NCI-H446 treated with DMSO at 0.1 percent for 48 hours (cell line): ENCODE measurements around the gene FGF14.
A peak's percentile ranks its signal among the peaks of the same experiment; 100 is the strongest.

Source experiments
- DNase-seq: peaks from one replicate; lab custom pipeline; 2025; lab: John Stamatoyannopoulos, UW

The FGF14 gene

GRCh38 chr13:101982903-101983302 lies 418.9 kb downstream of the FGF14 start:
- DNase-seq, result no peak

- no peak for DNase-seq
Measured at GRCh38 chr13:101979825-101980224, 422.0 kb downstream of the FGF14 start.

DNA sequence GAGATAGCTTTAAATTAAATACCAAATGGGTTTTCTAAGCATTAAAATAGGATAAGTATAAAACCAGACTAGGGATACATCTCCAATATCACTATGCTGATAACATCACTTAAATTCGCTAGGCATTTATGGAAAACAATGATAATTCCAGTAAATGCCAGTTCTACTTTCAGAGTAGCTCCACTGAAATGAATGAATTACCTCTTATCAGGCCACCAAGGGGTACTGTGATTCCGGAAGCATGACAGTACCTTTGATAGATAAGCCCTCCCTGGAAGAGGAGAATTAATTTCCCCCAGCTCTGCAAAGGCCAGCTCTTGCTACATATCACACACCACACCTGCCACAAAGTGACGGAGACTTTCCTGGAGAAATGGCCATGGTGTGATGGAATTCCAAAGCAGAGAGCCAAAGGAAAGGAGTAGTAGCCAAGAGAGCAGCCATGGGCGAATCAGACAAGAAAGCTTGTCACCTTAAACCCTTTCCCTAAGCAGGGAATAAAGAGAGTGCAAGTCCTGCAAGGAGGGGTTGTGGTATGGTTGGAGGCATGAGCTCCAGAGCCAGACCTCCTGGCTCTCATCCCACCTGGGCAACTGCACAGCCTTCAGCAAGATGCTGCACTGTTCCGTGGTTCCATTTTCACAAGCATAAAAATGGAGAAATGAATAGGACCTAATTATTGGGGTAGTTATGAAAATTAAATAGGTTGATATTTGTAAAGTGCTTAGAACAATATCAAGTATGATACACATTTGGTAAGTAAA lies 423.1 kb downstream of the FGF14 start:
- DNase-seq, result peak; percentile 8

DNA sequence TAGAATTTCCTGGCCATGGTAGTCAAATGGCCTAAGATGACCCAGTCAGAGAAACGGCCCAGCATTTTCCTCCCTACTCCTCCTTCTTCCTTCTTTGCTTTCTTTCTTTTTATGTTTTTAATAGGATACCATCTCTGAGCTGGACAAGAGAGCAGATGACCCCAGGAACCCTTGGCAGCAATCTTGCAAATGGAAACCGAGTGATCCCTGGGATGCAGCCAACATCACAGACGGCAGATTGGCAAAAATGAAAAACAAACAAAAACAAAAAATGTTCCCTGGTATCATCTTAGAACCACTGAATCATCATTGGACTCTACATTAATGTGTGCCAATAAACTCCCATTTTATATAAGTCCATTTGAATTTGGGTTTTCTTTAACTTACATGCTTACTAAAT lies 424.4 kb downstream of the FGF14 start:
- DNase-seq, result peak; percentile 59

GRCh38 chr13:101972191-101972590 lies 429.7 kb downstream of the FGF14 start:
- DNase-seq, result no peak

DNA sequence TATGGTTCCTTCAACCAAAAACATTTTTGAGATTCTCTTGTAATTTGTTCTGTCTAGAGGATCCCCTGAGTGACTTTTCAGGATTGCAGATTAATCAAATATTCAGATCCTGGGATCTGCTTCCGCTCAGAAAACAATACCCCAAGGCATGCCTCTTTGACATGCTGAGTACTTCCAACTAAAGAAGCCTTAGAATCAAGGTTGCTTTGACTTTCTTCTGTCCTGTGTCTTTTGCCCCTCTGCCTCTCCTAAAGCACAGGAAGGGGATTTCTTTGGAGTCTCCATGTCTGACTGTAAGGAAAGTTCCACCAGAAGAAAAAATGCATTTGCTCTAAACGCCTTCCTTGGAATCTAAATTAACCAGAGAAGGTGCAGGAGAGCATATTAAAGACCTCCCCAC lies 431.5 kb downstream of the FGF14 start:
- no peak for DNase-seq

GRCh38 chr13:101967781-101968180 lies 434.1 kb downstream of the FGF14 start:
- DNase-seq, result no peak

DNA sequence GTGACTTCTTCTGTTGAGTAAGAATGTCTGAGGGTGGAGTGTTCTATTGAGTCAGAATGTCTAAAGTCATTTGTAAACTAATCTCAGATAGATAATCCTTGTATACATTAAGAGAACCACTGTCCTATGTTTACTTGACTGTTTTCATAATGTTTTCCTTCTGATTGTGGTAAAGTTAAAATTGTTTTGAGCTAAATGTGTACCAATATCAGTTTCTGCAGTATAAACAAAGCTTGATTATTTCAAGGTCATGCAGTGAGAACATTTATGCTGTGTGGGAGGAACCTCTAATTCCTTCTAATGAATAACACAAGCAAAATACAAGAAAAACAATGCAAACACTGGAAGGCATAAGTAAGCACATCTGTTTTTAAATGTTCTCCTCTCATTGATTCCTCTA lies 434.6 kb downstream of the FGF14 start:
- no peak for DNase-seq

DNA sequence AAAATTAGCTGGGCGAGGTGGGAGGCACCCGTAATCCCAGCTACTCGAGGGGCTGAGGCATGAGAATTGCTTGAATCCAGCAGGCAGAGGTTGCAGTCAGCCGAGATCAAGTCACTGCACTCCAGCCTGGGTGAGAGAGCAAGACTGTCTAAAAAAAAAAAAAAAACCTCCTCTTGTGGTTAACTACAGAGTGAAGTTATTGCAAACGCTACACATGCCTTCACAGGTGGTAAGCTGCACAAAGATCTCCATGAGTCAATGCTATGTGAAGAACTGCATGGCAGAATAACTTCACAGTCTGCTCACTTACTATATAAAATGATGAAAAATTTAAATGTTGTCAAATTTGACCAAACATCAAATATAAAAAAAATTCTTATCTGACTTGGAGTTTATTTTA lies 436.8 kb downstream of the FGF14 start:
- no peak for DNase-seq

- DNase-seq, result no peak
Measured at GRCh38 chr13:101959016-101959415, 442.8 kb downstream of the FGF14 start.

DNA sequence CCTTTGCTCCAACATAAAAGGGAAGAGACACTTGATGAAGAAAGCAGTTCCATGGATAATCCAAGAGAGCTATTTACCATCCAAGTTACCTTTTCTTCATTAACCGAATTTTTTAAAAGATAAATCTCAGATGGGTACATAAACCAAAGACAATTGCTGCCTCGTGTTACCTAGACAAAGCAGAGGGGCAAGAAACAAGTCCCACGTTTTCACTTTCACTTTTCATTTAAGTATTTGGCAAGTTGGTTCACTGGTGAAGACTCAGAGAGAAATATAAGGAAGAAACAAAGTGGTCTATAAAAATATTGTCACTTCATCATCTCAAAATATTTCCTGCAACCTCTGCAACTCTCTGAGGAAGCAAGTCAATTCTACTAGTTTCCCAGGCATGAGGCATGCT lies 446.1 kb downstream of the FGF14 start:
- DNase-seq, result no peak

DNA sequence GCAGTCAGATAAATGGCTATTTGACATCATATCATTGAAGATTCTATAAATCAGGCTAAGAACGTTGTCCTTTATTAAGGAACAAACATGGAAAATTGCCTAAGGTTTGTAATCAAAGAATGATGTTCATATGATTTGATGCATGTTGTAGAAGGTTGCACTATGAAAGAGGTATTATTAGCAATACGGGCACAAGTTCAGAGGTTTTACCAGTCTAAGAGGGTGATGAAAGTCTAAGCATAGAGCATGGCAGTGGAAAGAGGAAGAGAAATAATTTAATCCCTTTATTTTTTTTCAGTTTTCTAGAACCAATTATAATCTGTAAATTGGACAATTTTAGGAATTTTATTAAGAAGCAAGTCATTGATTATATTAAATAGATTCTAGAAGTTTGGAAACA lies 450.7 kb downstream of the FGF14 start:
- no peak for DNase-seq

DNA sequence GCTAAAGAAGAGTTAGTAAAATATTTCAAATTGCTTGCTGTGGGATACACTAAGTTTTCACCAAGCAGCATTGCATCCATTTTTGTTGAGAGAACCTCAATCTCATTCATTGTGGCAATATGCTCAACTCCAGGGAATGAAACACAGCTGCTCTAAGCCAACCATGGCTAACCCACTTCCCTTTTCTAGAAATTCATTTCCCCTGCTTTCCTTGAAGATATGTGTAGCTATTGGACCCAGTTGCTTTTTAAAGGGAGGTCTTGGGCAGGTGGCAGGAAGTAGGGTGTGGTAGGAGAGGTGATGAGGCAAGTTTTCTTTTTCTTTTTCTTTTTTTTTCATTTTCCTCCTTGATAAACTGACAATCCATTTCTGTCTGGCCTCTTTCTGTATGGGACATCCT lies 452.2 kb downstream of the FGF14 start:
- DNase-seq, result no peak

DNA sequence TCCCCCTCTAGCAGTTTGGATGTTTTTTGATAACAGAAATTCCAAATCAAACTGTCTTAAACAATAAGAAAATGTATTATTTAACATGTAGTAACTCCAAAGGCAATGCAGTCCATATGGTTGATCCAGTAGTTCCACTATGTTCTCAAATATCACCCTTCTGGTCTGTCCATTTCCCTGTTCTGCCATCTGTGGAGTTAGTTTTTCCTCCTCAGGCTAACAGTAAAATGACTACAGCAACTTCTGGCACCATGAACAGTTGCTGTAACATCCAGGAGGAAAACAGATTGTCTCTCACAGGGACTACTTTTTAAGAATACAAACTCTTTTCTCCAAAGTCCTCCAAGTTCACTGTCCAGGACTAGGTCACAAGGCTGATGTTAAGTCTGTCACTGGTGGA lies 455.4 kb downstream of the FGF14 start:
- DNase-seq, result no peak

GRCh38 chr13:101945435-101945834 lies 456.4 kb downstream of the FGF14 start:
- DNase-seq, result no peak

DNA sequence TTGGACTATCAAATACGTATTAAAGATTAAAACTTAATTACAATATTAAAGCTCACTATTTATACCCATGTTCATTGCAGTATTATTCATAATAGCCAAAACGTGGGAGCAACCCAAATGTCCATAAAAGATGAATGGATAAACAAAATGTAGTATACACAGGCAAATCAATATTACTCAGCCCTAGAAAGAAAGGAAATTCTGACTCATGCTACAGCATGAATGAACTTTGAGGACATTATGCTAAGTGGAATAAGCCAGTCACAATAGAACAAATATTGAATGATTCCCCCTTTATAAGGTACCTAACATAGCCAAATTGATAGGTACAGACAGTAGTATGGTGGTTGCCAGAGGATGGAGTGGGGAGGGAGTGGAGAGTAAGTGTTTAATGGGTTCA lies 457.3 kb downstream of the FGF14 start:
- no peak for DNase-seq

DNA sequence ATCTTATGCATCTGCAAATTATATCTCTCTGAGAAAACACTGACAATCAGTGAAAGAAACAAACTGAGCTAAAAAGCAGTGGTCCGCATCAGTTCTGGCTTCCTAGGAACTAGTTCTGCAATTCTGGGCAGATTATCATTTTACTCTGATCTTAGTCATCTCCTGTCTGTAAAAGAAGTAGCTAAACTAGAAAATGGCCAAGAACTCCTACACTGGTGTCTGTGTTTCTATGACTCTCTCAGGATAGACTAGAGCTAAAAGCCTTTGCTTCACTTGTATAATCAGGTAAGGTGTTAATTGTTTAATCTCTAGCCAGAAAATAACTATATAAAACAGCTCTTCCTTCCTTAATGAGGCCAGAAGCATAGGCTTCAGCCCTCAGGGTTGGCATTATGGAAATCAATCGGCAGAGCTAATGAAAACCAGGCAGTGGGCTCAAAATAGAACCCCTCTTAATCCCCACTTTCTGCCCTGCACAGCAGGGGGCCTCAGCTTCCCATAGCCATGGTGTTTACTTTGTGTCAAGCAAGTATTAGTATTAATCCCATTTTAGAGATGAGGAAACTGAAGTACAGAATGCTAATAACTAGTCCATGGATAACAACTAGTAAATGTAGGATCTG lies 459.2 kb downstream of the FGF14 start:
- DNase-seq, result no peak

DNA sequence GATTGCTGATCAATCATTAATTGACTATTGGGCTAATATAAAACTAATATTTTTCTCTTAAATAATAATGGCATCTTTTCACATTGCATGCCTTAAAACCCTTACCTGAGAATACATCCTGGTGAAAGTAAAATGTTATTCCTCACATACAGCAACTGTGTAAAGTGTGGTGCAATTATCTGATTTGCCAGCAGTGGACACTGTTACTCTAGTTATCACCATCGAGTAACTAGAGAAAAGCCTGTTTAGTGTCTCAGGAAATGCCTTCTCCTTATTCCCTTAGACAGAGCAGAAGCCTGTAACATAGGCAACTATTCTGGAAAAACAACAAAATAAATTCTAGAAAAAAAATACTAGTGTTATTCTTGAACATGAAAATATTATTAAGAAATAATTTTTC lies 459.8 kb downstream of the FGF14 start:
- peak; percentile 6 for DNase-seq

DNA sequence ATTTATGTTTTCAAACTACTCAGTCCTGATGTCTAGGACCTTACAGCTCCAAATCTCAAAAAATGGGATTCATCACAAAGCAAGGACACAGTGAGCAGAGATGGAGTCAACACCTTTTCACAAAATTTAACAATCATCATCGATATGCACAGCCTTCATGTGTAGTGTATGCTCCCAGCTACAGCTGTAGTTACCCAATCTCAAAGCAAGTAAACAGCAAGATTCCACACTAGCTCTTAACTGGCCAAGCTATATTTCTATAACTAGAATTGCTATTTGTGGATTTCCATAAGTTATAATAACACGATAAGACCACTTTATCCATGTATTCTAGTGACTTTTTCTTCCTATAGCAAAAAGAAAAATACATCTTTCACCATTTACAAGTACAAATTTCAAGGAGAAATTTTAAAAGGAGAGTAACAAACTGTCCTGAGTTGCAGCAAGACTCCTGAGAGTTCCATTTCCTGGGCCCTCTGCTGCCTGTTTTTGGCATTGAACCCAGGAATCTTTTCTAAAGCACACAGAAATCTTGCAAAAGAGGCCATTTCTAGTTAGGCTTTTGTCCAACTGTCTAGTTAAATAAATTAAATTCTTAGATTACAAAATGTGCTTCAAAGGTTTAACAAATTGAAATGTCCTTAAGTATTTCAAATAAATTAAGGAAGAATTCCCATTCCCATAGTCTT lies 460.6 kb downstream of the FGF14 start:
- peak; percentile 14 for DNase-seq

DNA sequence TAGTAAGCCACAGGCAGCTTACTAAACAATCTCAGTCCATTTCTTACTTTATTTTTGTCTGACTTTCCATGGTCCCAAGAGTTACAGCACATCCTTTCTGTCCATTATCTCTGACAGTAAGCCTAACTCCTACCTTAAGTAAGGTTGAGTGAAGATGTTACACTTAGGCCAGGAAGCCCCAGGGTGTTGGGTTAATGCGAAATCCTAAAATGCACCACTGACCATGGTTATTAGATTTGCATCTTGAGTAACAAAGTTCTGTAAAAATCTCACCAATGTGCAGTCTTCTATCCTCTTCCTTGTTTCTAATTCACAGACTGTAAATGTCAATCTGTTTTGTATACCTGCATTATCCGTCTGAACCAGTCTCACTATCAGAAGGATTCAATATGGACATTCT lies 462.5 kb downstream of the FGF14 start:
- no peak for DNase-seq

- DNase-seq, result no peak
Measured at GRCh38 chr13:101935828-101936227, 466.0 kb downstream of the FGF14 start.

GRCh38 chr13:101931186-101931585 lies 470.7 kb downstream of the FGF14 start:
- no peak for DNase-seq

GRCh38 chr13:101930331-101930730 lies 471.5 kb downstream of the FGF14 start:
- no peak for DNase-seq
